PFSK-1 (cell line): Measurements from ENCODE around the gene LAMTOR4.
A peak's percentile ranks its signal among the peaks of the same experiment; 100 is the strongest.

Source experiments
- FOXP2 ChIP-seq: optimal IDR thresholded peaks from 2 replicates; pipeline ENCODE3; 2011; ENCODE audit warnings: borderline replicate concordance, control low read depth, inconsistent platforms; ENCODE audit not compliant: insufficient read depth; ENCODE audit errors: extremely low read length, extremely low read depth
- POLR2AphosphoS5 ChIP-seq: IDR thresholded peaks from 2 replicates; pipeline ENCODE4 v1.6.1; 2012; ENCODE audit warnings: low read depth, mild to moderate bottlenecking, control low read depth, low read length, moderate library complexity
- REST ChIP-seq, 2 experiments: IDR thresholded peaks; 2 replicates each; pipeline versions ENCODE4 v1.6.1 to v1.8.0; 2011 to 2012; ENCODE audit warnings: low read depth in 2 of 2, low read length in 2 of 2, control low read depth in 1 of 2, inconsistent platforms in 1 of 2, mild to moderate bottlenecking in 1 of 2, moderate library complexity in 1 of 2; ENCODE audit not compliant: insufficient read depth in 1 of 2
- SIN3A ChIP-seq: IDR thresholded peaks from 2 replicates; pipeline ENCODE4 v1.6.1; 2012; ENCODE audit warnings: mild to moderate bottlenecking, low read length, moderate library complexity, borderline replicate concordance; ENCODE audit not compliant: insufficient read depth
- TAF1 ChIP-seq: IDR thresholded peaks from 2 replicates; pipeline ENCODE4 v1.6.1; 2012; ENCODE audit warnings: low read length, control low read depth, borderline replicate concordance; ENCODE audit not compliant: insufficient read depth

The LAMTOR4 gene

GRCh38 chr7:100148225-100148558, 526 bp upstream of the LAMTOR4 start:
- TF ChIP-seq REST (IDR thresholded peaks at IDR 0.05; ENCODE audit: insufficient read depth in 1 of 2, low read depth in 2 of 2, low read length in 2 of 2) (no peak), POLR2AphosphoS5 (no peak), SIN3A (no peak), FOXP2 (no peak)

DNA sequence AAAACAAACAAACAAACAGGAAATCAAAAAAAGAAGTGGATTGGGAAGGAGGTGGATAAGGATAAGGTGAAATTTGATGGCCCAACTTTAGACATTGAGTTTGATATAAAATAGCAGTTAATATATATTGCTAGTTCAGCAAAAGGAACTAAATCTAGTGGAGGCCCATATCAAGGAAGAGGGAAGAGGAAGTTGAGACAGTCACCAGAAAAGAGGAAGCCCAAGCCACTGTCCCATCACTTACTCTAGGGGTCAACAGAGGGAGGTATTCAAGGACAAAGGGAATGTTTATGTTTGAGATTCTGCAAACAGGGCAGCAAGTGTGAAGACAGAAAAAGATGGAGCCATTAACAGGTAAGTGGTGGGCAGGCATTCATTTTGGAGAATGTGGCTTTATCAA, 3.7 kb downstream of the LAMTOR4 start:
- TF ChIP-seq SIN3A (no peak), POLR2AphosphoS5 (no peak), FOXP2 (no peak), REST (IDR thresholded peaks at IDR 0.05; ENCODE audit: insufficient read depth in 1 of 2, low read depth in 2 of 2, low read length in 2 of 2) (no peak), TAF1 (no peak)

DNA sequence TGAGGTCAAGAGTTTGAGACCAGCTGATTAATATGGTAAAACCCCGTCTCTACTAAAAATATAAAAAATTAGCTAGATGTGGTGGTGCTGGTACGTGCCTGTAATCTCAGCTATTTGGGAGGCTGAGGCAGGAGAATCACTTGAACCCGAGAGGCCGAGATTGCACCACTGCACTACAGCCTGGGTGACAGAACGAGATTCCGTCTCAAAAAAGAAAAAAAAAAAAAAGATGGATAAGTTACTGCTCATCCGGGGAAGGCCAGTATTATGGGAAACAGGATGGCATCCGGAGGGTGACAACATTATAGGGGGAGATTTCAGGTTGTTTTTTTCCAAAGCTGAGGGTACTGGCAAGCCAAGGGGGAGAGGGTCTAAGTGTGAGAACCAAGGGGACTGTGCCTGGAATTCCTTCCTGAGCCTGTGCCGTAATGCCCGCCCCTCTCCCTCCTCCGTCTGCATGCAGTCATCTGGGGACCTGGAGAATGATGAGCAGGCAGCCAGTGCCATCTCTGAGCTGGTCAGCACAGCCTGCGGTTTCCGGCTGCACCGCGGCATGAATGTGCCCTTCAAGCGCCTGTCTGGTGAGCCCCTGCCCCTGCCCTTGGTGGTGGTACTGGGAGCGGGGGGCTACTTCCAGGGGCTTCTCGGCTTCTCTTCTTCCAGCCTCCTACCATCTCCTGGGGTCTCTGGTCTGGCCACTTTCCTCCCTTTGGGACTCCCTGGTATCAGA, 4.4 kb downstream of the LAMTOR4 start:
- TF ChIP-seq TAF1, result no peak
- no peak for TF ChIP-seq SIN3A
- TF ChIP-seq REST (IDR thresholded peaks at IDR 0.05; ENCODE audit: insufficient read depth in 1 of 2, low read depth in 2 of 2, low read length in 2 of 2), result no peak
- TF ChIP-seq POLR2AphosphoS5, result peak; percentile 11; the same call in 1 of the 2 replicates
- no peak for TF ChIP-seq FOXP2

DNA sequence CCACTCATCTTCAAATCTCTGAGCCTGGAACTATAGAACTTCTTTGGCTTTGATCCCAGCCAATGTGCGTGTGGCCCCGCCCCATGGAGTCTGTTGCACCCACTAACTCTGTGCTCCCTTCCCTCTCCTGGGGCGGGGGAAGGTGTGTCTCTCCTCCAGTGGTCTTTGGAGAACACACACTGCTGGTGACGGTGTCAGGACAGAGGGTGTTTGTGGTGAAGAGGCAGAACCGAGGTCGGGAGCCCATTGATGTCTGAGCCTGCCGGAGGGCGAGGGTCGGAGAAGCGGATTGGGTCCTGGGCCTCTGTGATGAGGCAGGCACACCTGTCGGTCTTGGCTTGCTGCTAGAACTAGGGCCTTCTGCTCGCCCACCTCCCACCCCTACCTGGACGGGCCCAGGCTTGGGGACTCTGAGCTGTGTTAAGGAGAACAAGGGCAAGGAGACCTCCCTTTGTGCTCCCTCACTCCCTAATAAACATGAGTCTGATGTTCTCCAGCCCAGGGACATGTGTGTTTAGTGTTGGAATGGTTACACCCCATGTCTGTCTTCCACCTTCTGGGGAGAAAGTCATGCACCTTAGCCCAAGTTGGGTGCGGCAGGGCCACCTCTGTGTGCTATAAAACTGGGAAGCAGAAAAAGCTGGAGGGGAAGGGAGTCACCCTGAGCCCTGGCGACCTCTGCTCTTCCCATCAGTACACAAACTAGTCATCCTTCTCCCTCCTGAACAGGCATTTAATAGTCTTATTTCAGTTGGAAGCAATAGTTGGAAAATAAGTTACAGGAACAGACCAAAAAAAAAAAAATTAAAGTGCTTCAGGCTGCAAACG, 5.2 kb downstream of the LAMTOR4 start:
- no peak for TF ChIP-seq REST (IDR thresholded peaks at IDR 0.05; ENCODE audit: insufficient read depth in 1 of 2, low read depth in 2 of 2, low read length in 2 of 2)
- peak; percentile 8; the same call in 1 of the 2 replicates for TF ChIP-seq POLR2AphosphoS5
